ENCODE measurements around the gene MTMR2. TPM values are rescaled to one million over a fixed set of nuclear protein-coding genes. Genes with fewer than 3 reads are reported as not detected.

The MTMR2 gene
- total RNA-seq (2014; rRNA removed; shearing (Covaris generic)): 34.4 and 43.3 TPM in 2 replicates

DNA sequence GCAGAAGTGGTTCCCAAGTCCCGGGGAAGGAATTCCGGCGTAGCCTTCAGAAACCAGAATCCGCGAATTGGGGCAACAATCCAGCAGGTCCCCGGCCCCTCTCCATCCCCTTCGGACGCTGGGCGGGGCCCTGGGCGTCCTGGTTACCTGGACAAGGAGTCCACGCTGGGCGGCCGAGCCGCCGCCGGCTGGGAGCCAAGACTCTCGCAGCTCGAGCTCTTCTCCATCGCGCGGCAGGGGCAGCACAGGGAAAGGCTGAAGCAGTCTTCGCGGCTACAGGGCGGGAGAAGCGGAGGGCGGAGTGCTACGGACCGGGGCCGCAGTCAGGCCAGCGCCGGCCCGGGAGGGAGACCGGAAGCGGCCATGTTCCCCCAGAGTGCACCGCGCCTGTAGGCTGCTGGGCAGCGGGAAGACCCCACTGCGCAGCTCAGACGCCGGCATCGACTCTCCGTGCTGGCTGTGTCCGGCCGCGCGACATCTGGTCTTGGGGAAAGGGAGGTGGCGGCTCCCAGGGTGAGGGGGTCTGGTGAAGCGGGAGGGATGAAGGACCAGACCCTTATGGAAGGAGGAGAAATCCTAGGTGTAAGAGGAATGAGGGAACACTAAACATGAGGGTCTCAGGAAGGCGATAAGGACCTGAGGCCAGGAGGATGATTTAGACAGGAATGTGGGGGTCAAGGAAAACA is at the start of gene MTMR2:
MTMR2 (minus strand) TSS at position 380 of the 686 bp plus-strand sequence; CDS start at position 227, 153 bp downstream.
- peak; percentile 79 for DNase-seq (ENCODE audit: low read depth)

DNA sequence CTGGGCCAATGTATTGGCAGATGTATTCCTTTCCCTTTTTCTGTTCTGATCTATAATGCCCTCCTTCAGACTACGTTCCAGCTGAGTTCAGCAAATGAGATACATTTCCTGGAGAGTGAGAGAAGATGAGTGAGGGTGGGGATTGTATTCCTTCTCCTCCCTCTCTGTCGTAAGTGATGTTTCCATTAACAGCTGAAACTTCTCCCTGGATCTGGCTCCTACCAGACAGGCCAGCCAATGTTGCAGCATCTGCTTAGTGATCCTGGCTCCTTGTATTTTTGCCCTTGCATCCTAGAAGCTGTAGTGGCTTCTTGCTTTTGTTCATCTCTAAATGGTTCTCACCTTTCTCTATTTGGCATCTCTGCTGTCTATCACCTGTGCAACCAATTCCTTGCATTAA is 48.2 kb upstream of the MTMR2 start:
- DNase-seq (ENCODE audit: low read depth): no peak

DNA sequence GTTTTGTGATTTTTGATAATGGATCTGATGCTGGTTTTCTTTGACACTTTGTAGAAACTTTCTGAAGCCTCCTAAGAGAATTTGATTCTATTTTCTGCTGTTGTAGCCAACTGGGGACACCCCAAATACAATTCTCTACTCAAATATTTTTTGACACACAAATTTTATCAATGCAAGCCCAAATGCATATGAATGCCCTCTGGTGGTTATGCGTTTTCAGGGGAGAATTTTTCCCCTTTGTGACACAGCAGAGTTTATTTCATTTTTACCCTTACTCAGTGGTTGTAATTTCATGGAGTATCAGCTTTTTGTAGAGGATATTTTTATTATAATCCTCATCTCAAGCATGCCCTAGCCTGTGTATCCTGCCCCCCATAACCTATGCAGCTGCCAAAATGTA is 44.7 kb upstream of the MTMR2 start:
- DNase-seq (ENCODE audit: low read depth): no peak

DNA sequence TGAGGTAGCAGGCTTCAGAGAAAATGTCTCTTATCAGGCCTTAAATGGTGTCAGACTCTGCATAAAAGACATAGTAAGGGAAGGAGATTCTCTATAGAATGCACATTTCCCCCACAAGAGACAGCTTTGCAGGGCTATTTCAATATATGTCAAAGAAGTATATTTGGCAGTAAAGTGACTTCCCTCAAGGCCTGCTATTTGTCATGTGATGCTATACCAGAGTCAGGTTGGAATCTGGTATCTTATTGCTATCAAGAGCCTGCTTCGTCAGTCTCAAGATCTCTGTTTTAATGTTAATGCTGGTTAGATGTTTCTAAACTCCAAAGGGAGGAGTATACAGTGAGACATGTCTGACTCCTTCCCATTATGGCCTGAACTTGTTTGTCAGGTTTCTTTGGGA is 40.4 kb upstream of the MTMR2 start:
- DNase-seq (ENCODE audit: low read depth): no peak

DNA sequence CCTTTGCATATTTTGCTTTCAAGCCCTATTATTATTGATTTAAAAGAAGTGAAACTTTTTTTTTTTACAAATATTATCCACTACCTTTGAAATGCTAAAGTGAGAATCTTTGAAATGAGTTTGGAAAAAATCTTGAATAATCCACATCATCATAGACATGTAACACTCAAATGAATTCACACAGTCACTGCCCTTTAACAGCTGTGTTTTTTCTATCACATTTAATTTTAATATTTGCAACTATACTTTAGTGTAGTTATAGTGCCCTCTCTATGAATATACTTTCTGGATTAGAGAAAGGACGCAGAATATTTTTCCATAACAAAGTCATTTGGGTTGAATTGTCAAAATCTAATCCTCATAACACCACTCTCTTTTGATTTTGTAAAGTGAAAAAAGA is 37.9 kb upstream of the MTMR2 start:
- no peak for DNase-seq (ENCODE audit: low read depth)

DNA sequence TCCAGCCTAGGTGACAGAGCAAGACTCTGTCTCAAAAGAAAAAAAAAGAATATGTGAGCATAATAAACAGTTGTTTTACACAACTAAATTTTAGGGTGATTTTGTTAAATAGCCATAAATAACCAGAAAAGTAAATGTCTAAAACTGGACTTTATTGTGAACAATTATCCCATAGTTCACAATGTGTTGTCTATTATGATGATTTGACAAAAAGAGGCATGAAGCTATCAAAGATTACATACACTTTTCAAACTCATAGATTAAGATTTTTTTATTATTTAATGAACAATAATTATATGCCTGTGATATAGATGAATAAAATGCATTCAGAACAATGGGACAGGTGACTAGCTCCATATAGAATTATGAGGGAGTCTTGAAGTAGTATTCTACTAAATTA is 27.0 kb upstream of the MTMR2 start:
- no peak for DNase-seq (ENCODE audit: low read depth)

DNA sequence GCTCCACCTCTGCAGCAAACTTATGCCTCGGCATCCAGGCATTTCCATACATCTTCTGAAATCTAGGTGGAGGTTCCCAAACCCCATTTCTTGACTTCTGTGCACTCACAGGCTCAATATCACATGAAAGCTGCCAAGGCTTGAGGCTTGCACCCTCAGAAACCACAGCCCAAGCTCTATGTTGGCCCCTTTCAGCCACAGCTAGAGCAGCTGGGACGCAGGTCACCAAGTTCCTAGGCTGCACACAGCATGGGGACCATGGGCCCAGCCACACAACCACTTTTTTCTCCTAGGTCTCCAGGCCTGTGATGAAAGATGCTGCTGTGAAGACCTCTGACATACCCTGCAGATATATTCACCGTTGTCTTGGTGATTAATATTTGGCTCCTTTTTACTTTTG is 24.7 kb upstream of the MTMR2 start:
- no peak for DNase-seq (ENCODE audit: low read depth)

DNA sequence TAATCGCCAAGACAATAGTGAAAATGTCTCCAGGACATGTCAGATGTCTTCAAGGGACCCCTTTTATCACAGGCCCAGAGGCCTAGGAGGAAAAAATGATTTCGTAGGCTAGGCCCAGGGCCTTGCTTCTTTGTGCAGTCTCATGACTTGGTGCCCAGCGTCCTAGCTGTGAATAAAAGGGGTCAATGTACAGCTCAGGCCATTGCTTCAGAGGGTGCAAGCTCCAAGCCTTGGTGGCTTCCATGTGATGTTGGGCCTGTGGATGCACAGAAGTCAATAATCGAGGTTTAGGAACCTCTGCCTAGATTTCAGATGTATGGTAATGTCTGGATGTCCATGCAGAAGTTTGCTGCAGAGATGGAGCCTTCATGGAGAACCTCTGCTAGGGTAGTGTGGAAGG is 20.7 kb upstream of the MTMR2 start:
- no peak for DNase-seq (ENCODE audit: low read depth)

DNA sequence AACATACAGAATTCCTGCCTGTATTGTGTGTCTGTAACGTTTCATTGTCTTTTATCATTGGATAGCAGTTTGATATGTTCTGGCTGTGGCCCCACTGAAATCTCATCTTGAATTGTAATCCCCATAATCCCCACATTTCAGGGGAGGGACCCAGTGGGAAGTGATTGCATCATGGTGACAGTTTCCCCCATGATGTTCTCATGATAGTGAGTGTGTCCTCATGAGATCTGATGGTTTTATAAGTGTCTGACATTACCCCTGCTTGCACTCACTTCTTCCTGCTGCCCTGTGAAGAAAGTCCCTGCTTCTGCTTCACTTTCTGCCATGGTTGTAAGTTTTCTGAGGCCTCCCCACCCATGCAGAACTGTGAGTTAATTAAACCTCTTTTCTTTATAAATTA is 19.6 kb upstream of the MTMR2 start:
- no peak for DNase-seq (ENCODE audit: low read depth)

DNA sequence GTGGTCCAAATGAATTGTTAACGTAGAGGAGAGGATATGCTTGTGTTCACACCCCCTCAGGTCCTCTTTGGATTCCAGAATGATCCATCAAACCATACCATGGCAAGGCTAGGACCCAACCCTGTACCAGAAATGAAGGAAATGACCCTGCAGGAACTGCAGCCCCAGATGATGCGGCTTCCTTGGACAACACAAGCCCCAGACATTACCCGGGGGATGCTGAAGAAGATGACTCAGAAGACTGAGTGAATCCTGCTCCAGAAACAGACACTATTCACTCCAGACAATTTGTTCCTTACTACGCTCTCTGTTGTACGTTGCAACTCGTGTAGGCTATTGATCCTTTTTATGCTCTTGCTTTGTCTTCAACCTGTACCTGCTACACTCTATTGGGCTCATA is 15.2 kb upstream of the MTMR2 start:
- no peak for DNase-seq (ENCODE audit: low read depth)

DNA sequence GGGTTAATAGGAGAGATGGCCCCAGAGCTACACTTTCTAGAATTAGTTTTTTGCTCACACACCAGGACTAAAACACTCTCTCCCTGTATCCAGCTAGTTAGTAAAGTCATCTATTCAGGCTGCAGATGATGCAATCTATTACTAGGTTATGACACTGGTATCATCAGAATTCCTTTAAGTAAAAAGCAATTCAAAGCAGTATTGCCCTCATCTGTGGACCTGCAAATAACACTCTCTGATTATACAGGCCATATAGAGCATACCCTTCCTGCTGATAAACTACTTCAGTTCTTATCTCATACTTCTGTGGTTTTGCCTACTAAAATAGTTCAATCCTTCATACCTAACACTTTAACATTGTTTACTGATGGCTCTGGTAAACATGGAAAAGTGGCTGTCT is 13.5 kb upstream of the MTMR2 start:
- no peak for DNase-seq (ENCODE audit: low read depth)

DNA sequence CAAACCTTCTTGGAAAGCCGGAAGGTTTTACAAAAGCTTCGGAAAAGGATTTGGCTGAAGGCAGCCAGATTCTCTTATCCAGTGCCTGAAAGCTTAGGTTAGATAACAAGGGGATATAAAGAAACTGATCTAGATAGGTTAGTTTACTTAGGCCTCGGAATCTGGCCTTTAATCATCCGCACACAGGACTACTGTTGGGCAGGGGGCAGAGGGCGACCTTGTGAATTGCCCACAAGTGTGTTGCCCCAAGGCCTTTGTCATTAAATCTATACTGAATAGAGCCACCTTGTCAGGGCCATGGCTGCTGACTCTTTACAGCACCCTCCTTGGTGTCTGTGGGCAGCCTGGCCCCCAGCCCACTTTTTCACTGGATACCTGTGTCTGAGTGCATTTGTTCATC is 9.7 kb upstream of the MTMR2 start:
- no peak for DNase-seq (ENCODE audit: low read depth)

DNA sequence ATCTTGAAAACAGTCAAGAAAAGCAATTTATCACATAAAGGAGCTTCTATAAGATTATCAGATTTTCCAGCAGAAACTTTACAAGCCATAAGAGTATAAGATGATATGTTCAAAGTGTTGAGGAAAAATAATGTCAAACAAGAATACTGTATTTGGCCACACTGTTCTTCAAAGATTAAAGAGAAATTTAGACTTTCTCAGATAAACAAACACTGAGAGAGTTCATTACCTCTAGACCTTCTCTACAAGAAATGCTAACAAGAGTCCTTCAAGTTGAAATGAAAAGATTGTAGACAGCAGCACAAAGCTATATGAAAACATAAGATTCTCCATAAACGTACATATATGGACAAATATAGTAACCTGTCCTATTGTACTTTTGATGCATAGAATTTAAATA is 8.0 kb upstream of the MTMR2 start:
- DNase-seq (ENCODE audit: low read depth): no peak

DNA sequence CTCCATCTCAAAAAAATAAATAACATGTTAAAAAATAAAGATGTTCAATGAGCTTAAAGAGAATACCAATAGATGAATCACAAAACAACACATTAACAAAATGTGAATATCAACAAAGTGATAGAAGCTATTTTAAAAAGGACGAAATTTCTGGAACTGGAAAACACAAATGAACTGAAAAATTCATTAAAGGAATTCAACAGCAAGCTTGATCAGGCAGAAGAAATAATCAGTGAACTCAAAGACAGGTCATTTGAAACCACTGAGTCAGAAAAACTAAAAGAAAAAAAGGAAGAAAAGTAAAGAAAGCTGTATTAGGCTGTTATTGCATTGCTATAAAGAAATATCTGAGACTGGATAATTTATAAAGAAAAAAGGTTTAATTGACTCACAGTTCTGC is 7.0 kb upstream of the MTMR2 start:
- no peak for DNase-seq (ENCODE audit: low read depth)

DNA sequence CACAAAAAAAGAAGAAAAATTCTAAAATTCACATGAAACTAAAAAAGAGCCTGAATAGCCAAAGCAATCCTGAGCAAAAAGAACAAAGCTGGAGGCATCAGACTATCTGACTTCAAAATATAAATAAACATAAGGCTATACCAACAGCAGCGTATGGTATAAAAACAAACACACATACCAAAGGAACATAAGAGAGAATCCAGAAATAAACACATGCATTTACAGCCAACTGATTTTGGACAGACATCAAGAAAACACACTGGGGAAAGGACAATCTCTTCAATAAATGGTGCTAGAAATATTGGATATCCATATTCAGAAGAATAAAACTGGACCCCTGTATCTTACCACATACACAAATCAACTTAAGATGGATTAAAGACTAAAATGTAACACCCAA is 2.8 kb upstream of the MTMR2 start:
- no peak for DNase-seq (ENCODE audit: low read depth)

DNA sequence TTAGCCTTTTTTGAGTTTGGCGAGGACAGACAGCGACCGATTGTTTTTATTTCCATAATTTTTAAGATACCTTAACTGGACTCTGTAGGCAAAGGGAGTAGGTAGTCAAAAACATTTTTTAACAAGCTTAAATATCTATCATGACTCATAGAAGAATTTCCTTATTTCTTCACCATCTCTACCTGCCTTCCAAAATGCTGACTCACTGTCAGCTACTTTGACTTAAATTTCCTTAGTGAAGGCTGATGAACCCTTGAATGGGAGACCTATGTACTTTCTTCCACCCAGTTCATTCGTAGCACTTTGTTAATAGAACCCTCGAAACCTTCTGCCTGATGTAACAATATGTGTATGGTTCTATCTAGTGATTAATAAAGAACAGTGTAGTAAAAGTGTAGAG is 1.1 kb upstream of the MTMR2 start:
- DNase-seq (ENCODE audit: low read depth): peak; percentile 84

DNA sequence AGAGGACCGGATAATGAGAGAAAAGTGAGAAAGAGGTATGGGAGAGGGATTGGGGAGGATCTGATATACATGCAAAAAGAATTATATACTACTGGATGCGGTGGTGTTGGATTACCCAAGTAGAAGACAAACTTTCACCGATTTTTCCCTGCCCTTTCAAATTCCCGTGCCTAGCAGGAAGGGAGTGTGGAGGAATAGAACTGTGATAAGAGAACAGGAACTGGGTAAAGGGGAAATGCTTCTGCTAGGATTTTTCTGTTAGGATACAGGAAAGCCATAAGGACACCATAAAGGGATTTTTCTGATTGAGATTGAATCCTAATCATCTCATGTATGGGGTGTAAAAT is 480 bp upstream of the MTMR2 start:
- peak; percentile 54 for DNase-seq (ENCODE audit: low read depth)

DNA sequence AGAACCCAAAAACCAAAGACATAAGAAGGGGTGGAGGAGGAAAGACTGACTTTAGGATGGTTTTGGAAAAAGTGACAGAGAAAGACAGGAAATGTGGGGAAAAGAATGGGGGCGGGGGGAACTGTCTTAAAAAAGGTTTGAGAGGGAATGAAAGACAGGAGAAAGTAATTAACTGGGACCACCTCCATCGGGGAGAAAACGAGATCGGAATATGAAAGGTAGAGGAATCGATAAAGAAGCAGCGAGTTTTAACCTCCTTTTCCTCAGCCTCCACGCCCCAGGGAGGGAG is 524 bp downstream of the MTMR2 start:
- DNase-seq (ENCODE audit: low read depth): peak; percentile 52

DNA sequence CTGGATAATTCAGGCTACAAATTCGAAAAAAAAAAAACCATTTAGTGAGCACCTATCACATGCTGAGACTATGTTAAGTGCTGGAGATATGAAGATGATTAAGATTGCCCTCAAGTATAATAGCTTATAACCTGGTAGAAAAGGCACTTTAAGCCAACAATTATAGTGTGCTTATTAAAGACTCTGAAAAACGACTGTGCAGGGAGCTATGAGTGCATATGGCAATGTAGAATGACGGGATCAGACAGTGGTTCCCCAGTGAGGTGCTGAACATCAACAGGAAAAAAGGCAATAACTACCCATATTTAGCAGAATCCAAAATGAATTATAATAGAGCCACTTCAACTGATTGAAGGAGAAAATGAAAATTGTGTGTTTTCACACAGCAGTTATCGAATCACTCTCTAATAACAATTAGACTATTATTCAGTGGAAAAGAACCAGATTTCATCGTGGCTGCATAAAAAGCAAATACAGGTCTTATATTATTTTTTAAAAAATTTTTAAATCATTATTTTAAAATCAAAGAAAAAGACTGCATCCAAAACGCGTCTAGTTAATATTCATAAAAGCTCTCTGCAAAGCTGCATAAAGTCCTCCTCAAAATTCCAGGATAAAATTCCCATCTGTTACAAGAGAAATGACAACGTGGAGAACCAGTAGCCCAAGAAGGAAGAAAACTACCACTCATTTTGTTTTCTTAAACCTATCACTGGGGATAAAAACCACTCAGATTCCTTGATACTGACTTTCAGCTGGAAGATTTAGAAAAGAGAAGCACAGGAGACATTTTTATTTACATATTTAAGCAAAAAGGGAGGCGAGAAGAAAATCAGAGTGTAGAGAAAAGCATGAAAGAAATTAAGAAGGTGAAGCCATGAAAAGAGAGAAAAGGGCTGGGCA is 1.1 kb downstream of the MTMR2 start:
- DNase-seq (ENCODE audit: low read depth): peak; percentile 7

DNA sequence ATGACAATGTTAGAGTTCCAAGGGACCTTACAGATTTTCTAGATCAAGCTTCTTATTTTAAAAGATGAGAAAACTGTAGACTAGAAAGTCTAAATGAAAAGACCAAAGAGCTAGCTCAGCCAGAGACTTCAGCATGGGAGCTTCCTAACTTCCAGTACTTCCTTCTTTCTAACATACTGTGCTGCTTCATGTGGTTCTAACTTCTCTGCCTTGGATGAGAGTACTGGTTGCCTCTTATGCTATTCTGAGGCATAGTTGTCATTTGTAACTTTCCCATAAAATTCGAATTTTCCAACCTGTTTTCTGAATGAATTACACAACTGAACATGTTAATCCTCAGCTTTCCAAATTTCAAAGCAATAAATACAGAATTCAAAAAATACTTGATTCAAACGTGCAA is 1.8 kb downstream of the MTMR2 start:
- DNase-seq (ENCODE audit: low read depth): peak; percentile 17

DNA sequence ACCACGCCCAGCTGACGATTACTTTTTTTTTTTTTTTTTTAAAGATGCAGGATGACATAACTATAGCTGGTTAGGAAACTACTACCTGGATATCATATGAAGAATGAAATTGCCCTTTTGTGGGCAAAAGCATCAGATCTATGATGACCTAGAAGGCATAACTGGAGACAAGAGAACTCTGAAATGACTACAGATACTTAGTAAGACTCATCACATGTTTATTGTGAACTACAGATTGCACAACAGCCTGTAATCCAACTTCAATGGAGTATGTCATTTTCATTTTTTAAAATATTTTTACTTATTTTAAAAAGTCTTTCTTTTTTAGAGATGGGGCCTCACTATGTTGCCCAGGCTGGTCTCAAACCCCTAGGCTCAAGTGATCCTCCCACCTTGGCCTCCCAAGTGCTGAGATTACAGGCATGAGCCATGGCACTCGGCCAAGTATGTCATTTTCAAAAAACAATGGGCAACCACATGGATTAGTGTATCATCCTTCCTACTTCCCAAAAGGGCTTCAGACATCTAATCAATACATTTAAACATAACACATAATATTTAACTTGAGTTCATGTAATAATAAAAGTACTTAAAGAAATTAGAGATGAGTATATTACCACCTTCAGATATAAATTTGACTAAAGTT is 3.3 kb downstream of the MTMR2 start:
- no peak for DNase-seq (ENCODE audit: low read depth)

DNA sequence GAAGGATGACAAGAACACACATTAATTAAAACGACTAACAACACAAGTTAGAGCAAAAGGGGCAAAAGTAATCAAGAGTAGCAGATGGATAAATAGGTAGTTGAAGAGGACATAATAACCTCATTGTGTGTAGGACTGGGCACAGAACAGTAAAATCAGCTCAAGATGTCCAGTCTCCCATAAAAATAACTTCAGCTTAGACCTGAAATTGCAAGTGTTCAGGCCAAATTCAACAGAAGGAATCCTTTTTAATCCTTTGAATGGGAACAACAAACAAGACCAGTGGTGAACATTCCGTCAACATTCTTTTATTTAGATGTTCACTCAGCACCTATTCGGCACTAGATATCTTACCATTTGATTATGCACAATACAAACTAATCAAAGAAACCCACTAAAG is 4.4 kb downstream of the MTMR2 start:
- DNase-seq (ENCODE audit: low read depth): no peak

DNA sequence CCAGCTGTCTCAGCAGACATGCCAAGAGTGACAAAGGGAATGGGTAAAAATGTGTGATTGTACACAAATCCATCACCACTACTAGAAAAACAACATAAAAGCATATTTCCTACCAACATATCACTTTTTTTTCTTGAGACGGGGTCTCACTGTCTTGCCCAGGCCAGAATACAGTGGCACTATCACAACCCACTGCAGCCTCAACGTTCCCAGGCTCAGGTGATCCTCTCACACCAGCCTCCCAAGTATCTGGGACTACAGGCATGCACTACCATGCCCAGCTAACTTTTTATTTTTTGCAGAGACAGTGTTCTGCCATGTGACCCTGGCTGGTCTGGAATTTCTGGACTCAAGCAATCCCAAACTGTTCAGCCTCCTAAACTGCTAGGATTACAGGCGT is 5.2 kb downstream of the MTMR2 start:
- no peak for DNase-seq (ENCODE audit: low read depth)
